Kidney epithelial cell (primary cell): Measurements from ENCODE around the gene ABCA4. TPM values are rescaled to one million over a fixed set of nuclear protein-coding genes. Genes with fewer than 3 reads are reported as not detected.

Experiments used
- DNase-seq: peaks from one replicate; pipeline ENCODE4 v3.0.0-alpha.2; 2010; ENCODE audit warnings: low read depth
- H3K27me3 ChIP-seq: 2 replicates; pipeline ENCODE4 v1.6.0; 2011; ENCODE audit warnings: low read length; ENCODE audit not compliant: control insufficient read depth, insufficient read depth
- H3K36me3 ChIP-seq: 2 replicates; pipeline ENCODE4 v1.5.1; 2011; ENCODE audit warnings: low read length; ENCODE audit not compliant: control insufficient read depth, insufficient read depth
- H3K4me3 ChIP-seq: 2 replicates; pipeline ENCODE4 v1.5.1; 2011; ENCODE audit warnings: low read depth, mild to moderate bottlenecking, control low read depth, low read length
- total RNA-seq: library from RNA; depleted of rRNA; stranded (reverse); fragments of >200 nt; gene quantifications from 2 replicates; pipeline ENCODE4 v1.2.3, GENCODE V29; 2015
- TF ChIP-seq, protein P1 (sequence below): IDR thresholded peaks from 2 replicates; pipeline ENCODE4 v1.5.1; 2011; ENCODE audit warnings: mild to moderate bottlenecking, moderate library complexity, low read length, control low read depth, inconsistent platforms; ENCODE audit not compliant: insufficient read depth, poor library complexity, severe bottlenecking

The ABCA4 gene
- total RNA-seq, 1 donor from 2014 or later, result not detected

DNA sequence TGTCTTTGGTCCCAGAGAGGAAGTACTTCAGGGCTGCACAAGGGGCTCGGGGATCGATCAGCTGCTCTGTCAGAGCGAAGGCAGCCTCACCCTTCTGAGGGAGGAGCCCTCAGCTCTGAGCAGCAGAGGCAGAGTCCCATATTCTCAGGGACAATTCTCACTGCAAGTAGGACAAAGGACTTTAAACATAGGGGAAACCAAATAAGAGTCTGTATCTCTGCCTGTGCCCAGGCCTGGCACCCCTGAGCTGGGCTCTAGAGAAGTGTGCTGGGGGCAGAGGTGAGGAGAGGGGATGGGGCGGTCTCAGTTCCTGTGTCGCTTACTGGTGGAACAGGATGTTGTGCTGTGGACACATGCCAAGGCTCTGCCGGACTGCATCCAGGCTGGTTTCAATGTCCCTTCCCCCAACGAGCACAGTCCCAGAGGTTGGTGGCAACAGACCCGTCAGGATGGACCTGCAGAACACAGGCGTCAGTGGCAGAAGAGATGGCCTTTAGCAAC is 76.6 kb downstream of the ABCA4 start:
- H3K4me3 ChIP-seq, result no peak overlapping the region
- no peaks in the 10 kb centered on the region for H3K27me3 ChIP-seq
- H3K36me3 ChIP-seq, result no peaks in the 10 kb centered on the region
- TF ChIP-seq, protein P1, sequence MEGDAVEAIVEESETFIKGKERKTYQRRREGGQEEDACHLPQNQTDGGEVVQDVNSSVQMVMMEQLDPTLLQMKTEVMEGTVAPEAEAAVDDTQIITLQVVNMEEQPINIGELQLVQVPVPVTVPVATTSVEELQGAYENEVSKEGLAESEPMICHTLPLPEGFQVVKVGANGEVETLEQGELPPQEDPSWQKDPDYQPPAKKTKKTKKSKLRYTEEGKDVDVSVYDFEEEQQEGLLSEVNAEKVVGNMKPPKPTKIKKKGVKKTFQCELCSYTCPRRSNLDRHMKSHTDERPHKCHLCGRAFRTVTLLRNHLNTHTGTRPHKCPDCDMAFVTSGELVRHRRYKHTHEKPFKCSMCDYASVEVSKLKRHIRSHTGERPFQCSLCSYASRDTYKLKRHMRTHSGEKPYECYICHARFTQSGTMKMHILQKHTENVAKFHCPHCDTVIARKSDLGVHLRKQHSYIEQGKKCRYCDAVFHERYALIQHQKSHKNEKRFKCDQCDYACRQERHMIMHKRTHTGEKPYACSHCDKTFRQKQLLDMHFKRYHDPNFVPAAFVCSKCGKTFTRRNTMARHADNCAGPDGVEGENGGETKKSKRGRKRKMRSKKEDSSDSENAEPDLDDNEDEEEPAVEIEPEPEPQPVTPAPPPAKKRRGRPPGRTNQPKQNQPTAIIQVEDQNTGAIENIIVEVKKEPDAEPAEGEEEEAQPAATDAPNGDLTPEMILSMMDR, result no peak
- DNase-seq, result no peak

DNA sequence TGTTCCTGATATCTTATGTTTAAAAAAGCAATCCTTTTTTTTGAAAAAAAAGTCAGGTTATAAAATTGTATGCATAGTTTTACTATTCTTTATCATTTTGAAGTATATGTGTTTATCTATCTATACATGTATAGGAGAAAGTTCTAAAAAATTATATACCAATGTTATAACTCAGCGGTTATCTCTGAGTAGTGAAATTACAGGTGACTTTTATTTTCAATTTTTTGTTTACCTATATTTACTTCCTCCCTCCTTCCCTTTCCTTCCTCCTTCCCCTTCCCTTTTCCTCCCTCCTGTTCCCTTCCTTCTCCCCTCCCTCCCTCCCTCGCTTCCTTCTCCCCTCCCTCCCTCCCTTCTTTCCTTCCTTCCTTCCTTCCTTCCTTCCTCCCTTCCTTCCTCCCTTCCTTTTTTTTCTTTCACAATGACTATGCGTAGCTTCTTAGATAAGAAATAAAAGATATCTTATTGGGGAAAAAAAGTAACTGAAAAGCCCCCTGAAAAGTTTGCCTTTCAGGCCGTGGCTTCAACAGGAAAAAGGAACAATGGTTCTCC is 77.1 kb downstream of the ABCA4 start:
- no peaks in the 10 kb centered on the region for H3K36me3 ChIP-seq
- H3K27me3 ChIP-seq, result no peaks in the 10 kb centered on the region
- DNase-seq, result no peak
- TF ChIP-seq, protein P1, result no peak
- no peak overlapping the region for H3K4me3 ChIP-seq

DNA sequence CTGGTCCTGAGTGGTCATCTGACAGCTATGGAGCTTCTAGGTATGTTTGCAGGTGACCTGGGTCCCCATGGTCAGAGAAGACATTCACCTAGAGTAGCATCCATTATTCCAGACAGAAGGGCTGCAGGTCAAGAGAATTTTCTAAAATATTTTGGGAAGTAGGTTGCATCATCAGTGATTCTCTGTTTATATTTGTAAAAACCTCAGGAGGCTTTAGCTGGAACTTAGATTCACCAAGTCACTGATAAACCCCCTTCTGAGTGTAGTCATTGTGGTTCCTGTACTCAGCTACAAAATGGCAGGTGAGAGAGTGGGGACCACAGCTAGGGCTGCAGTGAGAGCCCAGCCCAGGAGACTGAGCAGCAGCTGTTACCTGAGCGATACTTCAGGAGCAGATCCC is 78.6 kb downstream of the ABCA4 start:
- Histone ChIP-seq H3K4me3 (no peak overlapping the region), H3K36me3 (no peaks in the 10 kb centered on the region), H3K27me3 (peaks cover 1% of the 10 kb centered on the region)
- TF ChIP-seq, protein P1, result no peak
- DNase-seq, result no peak

DNA sequence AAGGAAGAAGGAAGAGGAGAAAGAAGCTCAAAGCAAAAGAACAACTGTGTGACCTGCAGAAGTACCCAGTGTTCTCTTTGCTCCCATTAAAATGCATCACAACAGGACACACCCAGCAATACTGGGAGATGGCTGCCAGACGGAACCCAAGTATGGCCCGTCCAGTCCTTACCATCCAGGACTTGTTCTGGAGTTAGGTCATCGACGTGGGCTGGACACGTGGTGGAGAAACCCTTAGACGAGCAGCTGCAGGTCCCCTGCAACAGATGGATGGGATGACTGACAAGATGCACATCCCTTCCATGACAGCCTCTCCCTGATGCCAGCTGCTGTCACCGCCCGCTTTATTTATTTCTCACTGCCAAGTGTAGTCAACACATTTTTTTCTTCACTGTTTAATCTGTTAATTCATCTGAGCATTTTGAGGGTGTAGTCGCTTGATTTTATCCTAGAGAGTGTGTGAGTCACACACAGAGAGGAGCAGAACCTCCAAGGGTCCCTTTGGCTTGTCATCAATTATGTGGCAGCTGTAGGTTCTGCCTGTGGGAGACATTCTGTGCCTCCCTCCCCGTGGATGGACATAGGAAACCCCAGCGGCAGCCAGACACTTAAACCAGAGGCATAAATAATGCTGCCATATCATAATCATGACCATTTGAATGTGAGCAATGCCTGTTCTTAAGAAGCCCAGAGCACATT is 80.9 kb downstream of the ABCA4 start:
- no peak overlapping the region for H3K4me3 ChIP-seq
- no peak for DNase-seq
- peaks cover 5% of the 10 kb centered on the region for H3K27me3 ChIP-seq
- TF ChIP-seq, protein P1, result no peak
- H3K36me3 ChIP-seq, result no peaks in the 10 kb centered on the region

DNA sequence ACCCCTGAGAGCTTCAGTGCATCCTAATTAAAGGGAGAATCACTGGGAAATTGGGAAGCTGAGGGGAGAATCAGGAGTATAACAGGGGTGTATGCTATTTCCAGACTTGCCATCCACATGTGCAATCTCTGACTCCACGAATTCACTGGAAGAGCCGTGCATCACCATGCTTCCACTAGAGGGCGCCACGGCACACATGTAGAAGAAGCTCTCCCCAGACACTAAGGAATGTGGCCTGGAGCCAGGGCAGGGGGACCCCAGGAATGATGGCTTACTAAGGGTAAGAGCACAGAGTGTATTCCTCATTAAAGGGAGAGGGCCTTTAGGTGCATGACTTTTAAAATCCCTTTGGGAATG is 81.5 kb downstream of the ABCA4 start:
- TF ChIP-seq, protein P1, result peak; percentile 95
- no peak for DNase-seq
- peaks cover 5% of the 10 kb centered on the region for H3K27me3 ChIP-seq
- H3K4me3 ChIP-seq, result no peak overlapping the region
- no peaks in the 10 kb centered on the region for H3K36me3 ChIP-seq
